WERI-Rb-1 (cell line): ENCODE measurements around the gene ABHD6.

Source experiments
- DNase-seq: peaks from one replicate; pipeline ENCODE4 v3.0.0-alpha.2; 2020
- H3K27ac ChIP-seq: fragments of 250-450 bp; sonication (Bioruptor Pico); 2 replicates; pipeline ENCODE4 v1.5.1; 2020; ENCODE audit warnings: mild to moderate bottlenecking, moderate library complexity
- H3K27me3 ChIP-seq: fragments of 250-450 bp; sonication (Bioruptor Pico); 2 replicates; pipeline ENCODE4 v1.5.1; 2021; ENCODE audit warnings: mild to moderate bottlenecking, low read depth, moderate library complexity; ENCODE audit not compliant: insufficient read depth, severe bottlenecking
- H3K36me3 ChIP-seq: fragments of 250-450 bp; sonication (Bioruptor Pico); 2 replicates; pipeline ENCODE4 v1.5.1; 2020; ENCODE audit warnings: mild to moderate bottlenecking, moderate library complexity
- H3K4me3 ChIP-seq: 2 replicates; pipeline ENCODE4 v1.5.1; 2011; ENCODE audit warnings: low read depth, mild to moderate bottlenecking, control low read depth, low read length
- H3K9me3 ChIP-seq: fragments of 250-450 bp; sonication (Bioruptor Pico); 2 replicates; pipeline ENCODE4 v1.5.1; 2021; ENCODE audit warnings: mild to moderate bottlenecking, moderate library complexity; ENCODE audit not compliant: severe bottlenecking
- TF ChIP-seq, protein P1 (sequence below): IDR thresholded peaks from 2 replicates; pipeline ENCODE4 v1.5.1; 2011; ENCODE audit warnings: low read depth, mild to moderate bottlenecking, control low read depth, inconsistent platforms, low read length

The ABHD6 gene

DNA sequence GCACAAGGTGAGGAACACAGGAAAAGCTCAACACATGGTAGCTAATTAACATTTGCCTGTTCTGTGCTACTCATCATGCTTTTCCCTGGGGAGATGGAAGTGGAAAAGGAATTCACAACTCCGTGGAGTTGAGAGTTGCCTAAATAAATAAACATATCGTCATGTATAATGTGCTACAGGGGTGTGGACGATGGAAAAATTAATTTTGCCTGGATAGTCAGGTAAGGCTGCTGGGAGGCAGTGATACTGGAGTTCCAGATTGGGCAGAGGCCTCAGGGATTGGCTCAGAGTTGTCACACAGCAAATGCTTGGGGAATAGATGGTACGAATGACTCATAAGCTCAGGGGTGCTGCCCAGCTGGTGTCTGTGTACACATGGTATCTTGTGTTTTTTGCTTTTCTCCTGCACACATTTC is 3.1 kb upstream of the ABHD6 start:
- no peaks in the 10 kb centered on the region for H3K36me3 ChIP-seq
- no peaks in the 10 kb centered on the region for H3K9me3 ChIP-seq
- TF ChIP-seq, protein P1, sequence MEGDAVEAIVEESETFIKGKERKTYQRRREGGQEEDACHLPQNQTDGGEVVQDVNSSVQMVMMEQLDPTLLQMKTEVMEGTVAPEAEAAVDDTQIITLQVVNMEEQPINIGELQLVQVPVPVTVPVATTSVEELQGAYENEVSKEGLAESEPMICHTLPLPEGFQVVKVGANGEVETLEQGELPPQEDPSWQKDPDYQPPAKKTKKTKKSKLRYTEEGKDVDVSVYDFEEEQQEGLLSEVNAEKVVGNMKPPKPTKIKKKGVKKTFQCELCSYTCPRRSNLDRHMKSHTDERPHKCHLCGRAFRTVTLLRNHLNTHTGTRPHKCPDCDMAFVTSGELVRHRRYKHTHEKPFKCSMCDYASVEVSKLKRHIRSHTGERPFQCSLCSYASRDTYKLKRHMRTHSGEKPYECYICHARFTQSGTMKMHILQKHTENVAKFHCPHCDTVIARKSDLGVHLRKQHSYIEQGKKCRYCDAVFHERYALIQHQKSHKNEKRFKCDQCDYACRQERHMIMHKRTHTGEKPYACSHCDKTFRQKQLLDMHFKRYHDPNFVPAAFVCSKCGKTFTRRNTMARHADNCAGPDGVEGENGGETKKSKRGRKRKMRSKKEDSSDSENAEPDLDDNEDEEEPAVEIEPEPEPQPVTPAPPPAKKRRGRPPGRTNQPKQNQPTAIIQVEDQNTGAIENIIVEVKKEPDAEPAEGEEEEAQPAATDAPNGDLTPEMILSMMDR, result no peak
- no peak overlapping the region for H3K4me3 ChIP-seq
- H3K27ac ChIP-seq, result no peak overlapping the region
- no peaks in the 10 kb centered on the region for H3K27me3 ChIP-seq
- no peak for DNase-seq

DNA sequence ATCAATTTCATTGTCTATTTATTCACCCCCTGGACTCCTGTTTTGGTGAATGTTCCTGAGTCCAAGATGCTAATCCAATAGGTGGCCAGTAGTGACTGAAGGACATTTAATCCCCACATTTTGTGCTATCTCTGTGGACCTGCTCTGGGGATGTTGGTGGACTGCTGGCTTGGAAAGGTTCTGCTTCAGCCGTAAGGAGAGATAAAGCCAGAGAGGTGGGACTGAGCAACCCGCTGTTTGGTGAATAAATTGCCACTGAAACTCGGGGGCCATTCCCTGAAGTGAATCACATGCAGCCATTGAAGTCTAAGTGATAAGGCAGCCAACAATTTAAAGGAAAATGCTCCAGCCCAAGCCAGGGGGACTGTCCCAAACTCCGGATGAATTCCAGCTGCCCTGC is 1.6 kb upstream of the ABHD6 start:
- H3K9me3 ChIP-seq, result no peaks in the 10 kb centered on the region
- no peak overlapping the region for H3K27ac ChIP-seq
- no peak overlapping the region for H3K4me3 ChIP-seq
- TF ChIP-seq, protein P1, result no peak
- DNase-seq, result no peak
- H3K36me3 ChIP-seq, result no peaks in the 10 kb centered on the region
- no peaks in the 10 kb centered on the region for H3K27me3 ChIP-seq

DNA sequence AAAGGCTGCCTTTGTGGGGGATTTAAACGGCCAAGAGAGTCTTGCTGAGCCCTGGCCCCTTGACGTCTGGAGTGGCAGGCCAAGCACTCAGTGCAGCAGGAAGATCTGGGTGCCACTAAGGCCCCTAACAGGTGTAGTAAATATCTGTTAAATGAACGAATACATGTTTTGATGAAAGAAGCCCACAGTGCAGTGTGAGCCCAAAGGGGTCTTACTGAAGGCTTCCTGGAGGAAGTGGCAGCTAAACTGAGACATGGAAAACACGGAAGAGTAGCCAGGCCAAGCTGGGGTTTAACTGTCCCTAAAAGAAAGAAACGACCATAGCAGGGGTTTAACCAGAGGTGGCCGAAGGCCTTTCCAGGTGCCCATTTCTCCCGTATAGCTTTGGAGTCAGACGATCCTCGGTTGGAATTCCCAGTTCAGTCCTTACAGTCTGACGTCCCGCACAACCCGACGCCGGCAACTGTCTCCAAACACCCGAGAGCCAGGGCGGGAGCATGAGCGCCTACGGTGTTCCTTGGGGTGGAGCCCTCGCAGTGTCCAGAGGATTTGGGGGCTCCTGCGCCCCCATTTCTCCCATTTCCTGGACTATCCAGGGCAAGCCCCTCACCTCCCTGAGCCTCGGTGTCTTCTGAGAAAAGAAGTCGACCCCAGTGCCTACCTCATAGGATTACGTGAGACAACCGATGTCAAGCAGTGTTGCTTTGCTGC is 910 bp upstream of the ABHD6 start:
- Histone ChIP-seq H3K36me3 (no peaks in the 10 kb centered on the region), H3K27me3 (no peaks in the 10 kb centered on the region), H3K4me3 (peak overlapping the region; percentile 77), H3K9me3 (no peaks in the 10 kb centered on the region), H3K27ac (peak overlapping the region; percentile 77)
- TF ChIP-seq, protein P1, result no peak
- DNase-seq, result no peak

DNA sequence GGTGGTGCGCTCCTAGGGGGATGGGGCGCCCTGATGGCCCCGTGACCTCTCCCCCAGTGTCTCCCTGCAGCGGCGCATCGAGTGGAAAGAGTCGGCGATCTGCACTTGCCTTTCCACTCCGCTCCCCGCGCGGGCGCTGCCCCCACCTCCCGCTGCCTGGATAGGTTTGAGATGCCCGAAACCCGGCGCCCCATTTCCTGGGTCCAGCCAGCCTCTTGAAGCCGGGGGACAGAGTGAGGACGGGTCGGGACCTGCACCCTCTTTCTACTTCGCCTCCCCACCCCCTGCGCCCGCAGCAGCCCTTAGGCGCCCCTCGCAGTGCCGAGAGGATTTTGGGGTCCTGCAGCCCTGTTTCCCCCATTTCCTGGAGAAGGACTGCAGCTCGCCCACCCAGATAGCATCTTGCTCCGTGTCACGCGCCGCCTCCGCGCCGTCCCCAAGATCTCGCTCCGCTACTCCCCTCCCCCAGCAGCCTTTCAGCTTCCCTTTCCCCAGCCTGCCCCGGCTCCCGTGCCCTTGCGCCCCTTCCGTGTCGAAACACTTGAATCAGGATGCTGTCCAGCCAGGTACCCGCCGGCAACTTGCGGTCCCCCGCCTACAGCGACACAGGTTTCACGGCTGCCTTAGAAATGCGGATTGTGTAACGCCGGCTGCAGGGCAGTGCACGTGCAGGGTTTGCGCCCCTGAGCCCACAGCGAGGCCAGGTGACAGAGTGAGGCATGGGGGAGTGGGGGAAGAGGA is 519 bp downstream of the ABHD6 start:
- Histone ChIP-seq H3K36me3 (no peaks in the 10 kb centered on the region), H3K27ac (peak overlapping the region; percentile 77), H3K9me3 (no peaks in the 10 kb centered on the region), H3K4me3 (peak overlapping the region; percentile 77), H3K27me3 (no peaks in the 10 kb centered on the region)
- DNase-seq, result peak; percentile 54
- TF ChIP-seq, protein P1, result no peak

DNA sequence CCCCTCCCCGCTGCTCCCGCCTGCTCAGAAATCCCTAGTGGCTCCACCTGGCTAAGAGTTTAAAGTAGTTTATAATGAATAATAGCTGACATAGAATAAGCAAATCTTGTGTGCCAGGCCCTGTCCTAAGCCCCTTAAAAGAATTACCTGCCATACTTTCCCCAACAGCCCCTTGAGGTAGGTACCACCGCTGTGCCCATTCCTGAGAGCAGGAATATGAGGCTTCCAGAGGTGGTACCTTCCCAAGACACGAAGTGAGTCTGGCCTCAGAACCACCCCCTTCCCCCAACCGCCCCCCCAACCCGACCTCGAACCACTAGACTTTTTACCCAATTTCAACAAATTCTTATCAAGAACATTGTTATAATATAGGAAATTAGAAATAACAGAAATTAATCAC is 1.2 kb downstream of the ABHD6 start:
- Histone ChIP-seq H3K9me3 (no peaks in the 10 kb centered on the region), H3K36me3 (no peaks in the 10 kb centered on the region), H3K4me3 (peak overlapping the region; percentile 77), H3K27me3 (no peaks in the 10 kb centered on the region), H3K27ac (no peak overlapping the region)
- TF ChIP-seq, protein P1, result no peak
- DNase-seq, result no peak
